ENCODE results near the gene UNC5C. TPM values are rescaled to one million over a fixed set of nuclear protein-coding genes. Genes with fewer than 3 reads are reported as not detected.

The UNC5C gene
- total RNA-seq, 2 donors from 2014 or later = 0.52 to 2.0 TPM

DNA sequence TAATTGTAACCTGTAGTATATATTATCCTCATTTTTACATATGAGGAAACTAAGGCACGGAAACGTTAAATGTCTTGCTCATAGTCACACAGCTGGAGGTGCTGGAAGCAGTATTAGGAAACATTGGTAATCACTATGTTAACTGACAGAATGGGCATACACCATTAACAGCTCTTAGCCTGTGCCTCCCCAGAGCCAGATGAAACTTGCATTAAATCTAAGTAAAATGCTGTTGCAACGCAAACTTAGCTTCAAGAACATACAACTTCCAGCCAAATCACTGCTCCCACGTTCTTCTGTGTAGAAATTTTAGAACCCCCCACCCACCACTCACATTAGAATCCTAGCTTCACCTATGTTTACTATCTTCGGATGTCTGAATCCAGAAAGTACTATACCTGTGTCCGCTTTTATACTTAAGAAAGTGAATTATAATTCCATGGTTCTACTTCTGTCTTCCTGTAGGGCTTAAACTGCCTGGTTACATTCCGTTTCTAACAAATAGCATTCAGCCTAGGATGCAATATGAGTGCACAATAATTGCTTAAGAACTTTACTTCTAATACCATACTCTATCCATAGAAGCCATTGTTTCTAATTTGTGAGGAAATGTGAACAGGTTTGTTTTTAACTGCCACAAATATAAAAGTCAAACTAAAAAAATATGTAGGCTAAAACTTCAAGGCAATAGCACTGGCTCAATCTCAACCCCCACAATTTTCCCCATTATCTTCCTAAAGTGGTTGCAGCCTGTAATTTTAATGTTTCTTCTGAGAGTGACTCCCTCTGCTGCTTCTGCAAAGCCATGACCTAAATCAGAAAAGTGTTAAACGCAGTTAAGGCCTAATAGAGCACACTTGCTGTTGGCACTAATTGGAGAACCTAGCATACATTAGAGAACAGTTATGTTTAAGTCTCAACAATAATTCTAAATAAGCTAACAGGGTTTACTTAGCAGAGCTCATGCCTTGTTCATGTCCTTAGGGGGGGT is 4.4 kb downstream of the UNC5C start:
- WGBS, 2 donors = 54 to 61% methylated on average over 8 of the region's 8 CpGs
- H3K27me3 ChIP-seq = peaks cover 0 to 2% of the 10 kb centered on the region in 2 donors
- TF ChIP-seq, protein P1, sequence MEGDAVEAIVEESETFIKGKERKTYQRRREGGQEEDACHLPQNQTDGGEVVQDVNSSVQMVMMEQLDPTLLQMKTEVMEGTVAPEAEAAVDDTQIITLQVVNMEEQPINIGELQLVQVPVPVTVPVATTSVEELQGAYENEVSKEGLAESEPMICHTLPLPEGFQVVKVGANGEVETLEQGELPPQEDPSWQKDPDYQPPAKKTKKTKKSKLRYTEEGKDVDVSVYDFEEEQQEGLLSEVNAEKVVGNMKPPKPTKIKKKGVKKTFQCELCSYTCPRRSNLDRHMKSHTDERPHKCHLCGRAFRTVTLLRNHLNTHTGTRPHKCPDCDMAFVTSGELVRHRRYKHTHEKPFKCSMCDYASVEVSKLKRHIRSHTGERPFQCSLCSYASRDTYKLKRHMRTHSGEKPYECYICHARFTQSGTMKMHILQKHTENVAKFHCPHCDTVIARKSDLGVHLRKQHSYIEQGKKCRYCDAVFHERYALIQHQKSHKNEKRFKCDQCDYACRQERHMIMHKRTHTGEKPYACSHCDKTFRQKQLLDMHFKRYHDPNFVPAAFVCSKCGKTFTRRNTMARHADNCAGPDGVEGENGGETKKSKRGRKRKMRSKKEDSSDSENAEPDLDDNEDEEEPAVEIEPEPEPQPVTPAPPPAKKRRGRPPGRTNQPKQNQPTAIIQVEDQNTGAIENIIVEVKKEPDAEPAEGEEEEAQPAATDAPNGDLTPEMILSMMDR (IDR thresholded peaks at IDR 0.05) = no peak
- TF ChIP-seq POLR2A (IDR thresholded peaks at IDR 0.05) = no peak
- DNase-seq = no peak
- intact Hi-C loops (cut with DNase I) = no loop called here
- H3K4me1 ChIP-seq = peaks cover 20% of the 10 kb centered on the region
- no peak for ATAC-seq
- no peak overlapping the region for H3K4me3 ChIP-seq
- no peak overlapping the region for H3K27ac ChIP-seq
- H3K9me3 ChIP-seq = no peaks in the 10 kb centered on the region
- H3K36me3 ChIP-seq (replicated peaks in 1 of 2; ENCODE audit: insufficient read depth in 1 of 2, low read depth in 2 of 2) = no peaks in the 10 kb centered on the region

DNA sequence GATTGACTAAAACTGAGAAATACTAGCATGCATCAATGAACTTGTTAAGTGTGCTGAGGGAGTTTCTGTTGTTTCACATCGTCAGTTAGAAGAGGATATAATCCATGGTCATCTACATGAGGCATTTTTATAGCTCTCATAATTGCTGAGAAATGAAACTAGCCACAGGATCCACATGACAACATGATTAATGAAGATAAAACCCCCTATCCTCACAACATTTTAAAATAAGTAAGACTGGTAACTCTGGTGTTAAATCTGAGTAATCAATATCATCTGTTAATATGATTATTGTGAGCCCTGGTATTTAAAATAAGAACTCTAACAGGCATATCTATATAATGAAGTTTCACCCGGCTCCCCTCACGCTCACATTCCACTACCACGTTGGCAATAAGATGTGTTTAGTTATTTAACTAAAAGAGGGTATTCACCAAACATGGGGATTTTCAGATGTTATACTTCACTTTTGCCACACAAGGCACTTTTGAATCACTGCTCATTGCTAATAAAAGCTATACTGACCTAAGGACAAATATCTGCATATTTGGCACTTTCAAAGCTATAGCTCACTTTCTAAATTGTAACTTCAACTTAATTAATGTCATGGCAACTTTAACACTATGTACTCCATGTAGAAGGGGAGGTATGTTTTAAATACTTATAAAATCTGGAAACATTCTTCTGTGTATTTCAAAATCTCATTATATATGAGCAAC is 6.7 kb downstream of the UNC5C start:
- no peak for ATAC-seq
- no peaks in the 10 kb centered on the region for H3K9me3 ChIP-seq
- H3K36me3 ChIP-seq (replicated peaks in 1 of 2; ENCODE audit: insufficient read depth in 1 of 2, low read depth in 2 of 2) = no peaks in the 10 kb centered on the region
- no peak for DNase-seq
- H3K4me3 ChIP-seq = no peak overlapping the region
- no peak for TF ChIP-seq POLR2A (IDR thresholded peaks at IDR 0.05)
- TF ChIP-seq, protein P1 (IDR thresholded peaks at IDR 0.05) = no peak
- H3K27ac ChIP-seq = no peak overlapping the region
- no peaks in the 10 kb centered on the region for H3K4me1 ChIP-seq
- intact Hi-C loops (cut with DNase I) = no loop called here
- WGBS, 2 donors = 38 to 41% methylated on average over 4 of the region's 4 CpGs
- no peaks in the 10 kb centered on the region for H3K27me3 ChIP-seq

DNA sequence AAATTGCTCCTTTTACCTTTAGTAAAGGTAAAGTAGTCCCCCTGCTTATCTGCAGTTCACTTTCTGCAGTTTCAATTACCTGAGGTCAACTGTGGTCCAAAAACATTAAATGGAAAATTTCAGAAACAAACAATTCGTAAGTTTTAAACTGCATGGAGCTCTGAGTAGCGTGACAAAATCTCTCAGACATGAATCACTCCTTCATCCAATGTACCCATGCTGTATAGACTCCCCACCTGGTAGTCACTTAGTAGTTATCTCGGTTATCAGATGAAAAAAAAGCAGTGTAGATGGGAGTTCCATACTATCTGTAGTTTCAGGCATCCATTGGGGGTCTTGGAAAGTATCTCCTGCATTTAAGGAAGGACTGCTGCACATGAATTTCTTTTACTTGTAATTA is 7.7 kb downstream of the UNC5C start:
- ATAC-seq = no peak
- H3K27me3 ChIP-seq = no peaks in the 10 kb centered on the region
- WGBS, 2 donors = 61 to 66% methylated on average over 3 of the region's 3 CpGs
- no peaks in the 10 kb centered on the region for H3K9me3 ChIP-seq
- intact Hi-C loops (cut with DNase I) = no loop called here
- DNase-seq = no peak
- TF ChIP-seq POLR2A (IDR thresholded peaks at IDR 0.05) = no peak
- TF ChIP-seq, protein P1 (IDR thresholded peaks at IDR 0.05) = no peak
- no peak overlapping the region for H3K27ac ChIP-seq
- H3K4me1 ChIP-seq = no peaks in the 10 kb centered on the region
- H3K4me3 ChIP-seq = no peak overlapping the region
- H3K36me3 ChIP-seq (replicated peaks in 1 of 2; ENCODE audit: insufficient read depth in 1 of 2, low read depth in 2 of 2) = no peaks in the 10 kb centered on the region

DNA sequence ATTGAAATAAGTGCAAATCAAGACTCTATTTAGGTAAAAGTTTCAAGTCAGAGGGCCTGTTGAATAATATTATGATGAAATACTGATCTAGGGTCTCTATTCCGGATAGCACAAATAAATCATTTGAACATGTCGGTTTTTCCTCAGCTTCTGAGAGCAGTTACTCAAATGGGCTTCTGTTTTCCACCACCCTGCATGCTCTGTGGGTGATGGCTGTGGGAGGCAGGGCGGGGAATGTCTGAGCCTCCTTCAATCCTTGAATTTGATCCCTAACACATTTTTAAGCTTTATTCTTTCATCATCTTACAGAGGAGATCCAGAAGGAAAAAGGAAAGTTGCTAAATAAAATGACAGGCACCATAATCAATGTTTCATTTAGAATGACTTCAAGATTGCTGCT is 8.5 kb downstream of the UNC5C start:
- ATAC-seq (no peak), DNase-seq (no peak)
- no peak overlapping the region for H3K27ac ChIP-seq
- no peaks in the 10 kb centered on the region for H3K36me3 ChIP-seq (replicated peaks in 1 of 2; ENCODE audit: insufficient read depth in 1 of 2, low read depth in 2 of 2)
- TF ChIP-seq, protein P1 (IDR thresholded peaks at IDR 0.05) = no peak
- no peak for TF ChIP-seq POLR2A (IDR thresholded peaks at IDR 0.05)
- no peak overlapping the region for H3K4me3 ChIP-seq
- no peaks in the 10 kb centered on the region for H3K4me1 ChIP-seq
- intact Hi-C loops (cut with DNase I) = no loop called here
- no peaks in the 10 kb centered on the region for H3K27me3 ChIP-seq
- 34 to 38% methylated on average over 3 of the region's 3 CpGs for WGBS, 2 donors
- H3K9me3 ChIP-seq = no peaks in the 10 kb centered on the region
